ENCODE results near the gene MCF2. TPM values are rescaled to one million over a fixed set of nuclear protein-coding genes. Genes with fewer than 3 reads are reported as not detected.

Gene MCF2
- total RNA-seq, 2 experiments from 2014 or later = 0.89 to 1.1 TPM

DNA sequence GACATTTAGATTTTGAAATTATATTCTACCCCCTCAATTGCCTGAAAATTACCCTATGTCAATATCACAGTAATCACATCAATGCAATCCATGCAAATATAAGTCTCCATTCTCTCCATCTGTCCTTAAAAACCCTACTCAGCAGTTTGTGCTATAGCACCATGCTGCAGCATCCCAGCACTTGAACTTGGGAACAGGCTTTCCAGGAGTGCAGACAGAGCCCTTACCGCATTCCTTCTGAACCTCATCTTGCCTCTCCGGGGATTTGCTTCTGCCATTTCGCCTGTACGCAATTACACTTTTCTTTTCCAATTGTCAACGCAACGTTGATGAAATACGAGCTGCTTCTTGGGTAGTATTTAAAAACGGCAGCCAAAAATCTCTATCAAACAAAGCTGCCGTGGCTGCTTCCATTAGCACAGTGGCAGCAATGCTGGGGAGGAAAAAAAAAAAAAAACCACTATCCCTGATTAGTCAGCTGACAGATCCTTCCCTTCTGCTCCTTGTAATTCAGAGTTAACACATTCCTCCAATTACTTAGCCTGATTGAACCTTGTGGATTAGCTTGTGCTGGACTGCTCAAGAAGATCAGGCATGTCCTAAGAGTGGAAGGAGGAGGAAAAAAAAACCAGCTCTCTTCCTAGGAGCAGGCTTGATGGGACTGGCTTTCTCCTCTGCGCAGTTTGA lies 65.6 kb downstream of the MCF2 start:
- no peaks in the 10 kb centered on the region for H3K9me3 ChIP-seq (ENCODE audit: control insufficient read depth in 1 of 2, insufficient read depth in 1 of 2, low read length in 2 of 2)
- no peaks in the 10 kb centered on the region for H3K4me1 Mint-ChIP-seq (ENCODE audit: low read depth)
- no peak overlapping the region for H3K27ac Mint-ChIP-seq
- H3K36me3 ChIP-seq (ENCODE audit: insufficient read depth, low read length) = no peaks in the 10 kb centered on the region
- POLR2A ChIA-PET = no interaction called here
- CTCF ChIA-PET = no interaction called here
- H3K27me3 Mint-ChIP-seq = no peaks in the 10 kb centered on the region
- no peaks in the 10 kb centered on the region for H3K36me3 Mint-ChIP-seq (ENCODE audit: low read depth)
- TF ChIP-seq, protein P1, sequence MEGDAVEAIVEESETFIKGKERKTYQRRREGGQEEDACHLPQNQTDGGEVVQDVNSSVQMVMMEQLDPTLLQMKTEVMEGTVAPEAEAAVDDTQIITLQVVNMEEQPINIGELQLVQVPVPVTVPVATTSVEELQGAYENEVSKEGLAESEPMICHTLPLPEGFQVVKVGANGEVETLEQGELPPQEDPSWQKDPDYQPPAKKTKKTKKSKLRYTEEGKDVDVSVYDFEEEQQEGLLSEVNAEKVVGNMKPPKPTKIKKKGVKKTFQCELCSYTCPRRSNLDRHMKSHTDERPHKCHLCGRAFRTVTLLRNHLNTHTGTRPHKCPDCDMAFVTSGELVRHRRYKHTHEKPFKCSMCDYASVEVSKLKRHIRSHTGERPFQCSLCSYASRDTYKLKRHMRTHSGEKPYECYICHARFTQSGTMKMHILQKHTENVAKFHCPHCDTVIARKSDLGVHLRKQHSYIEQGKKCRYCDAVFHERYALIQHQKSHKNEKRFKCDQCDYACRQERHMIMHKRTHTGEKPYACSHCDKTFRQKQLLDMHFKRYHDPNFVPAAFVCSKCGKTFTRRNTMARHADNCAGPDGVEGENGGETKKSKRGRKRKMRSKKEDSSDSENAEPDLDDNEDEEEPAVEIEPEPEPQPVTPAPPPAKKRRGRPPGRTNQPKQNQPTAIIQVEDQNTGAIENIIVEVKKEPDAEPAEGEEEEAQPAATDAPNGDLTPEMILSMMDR (IDR thresholded peaks at IDR 0.05) = no peak
- no peak overlapping the region for H3K4me3 Mint-ChIP-seq
- intact Hi-C loops (cut with DNase I, micrococcal nuclease) = no loop called here
- H3K27ac ChIP-seq (ENCODE audit: low read depth in 1 of 2, low read length in 2 of 2) = no peak overlapping the region
- H3K4me3 ChIP-seq (ENCODE audit: low read length) = no peak overlapping the region
- no peaks in the 10 kb centered on the region for H3K27me3 ChIP-seq (ENCODE audit: control insufficient read depth in 1 of 2, insufficient read depth in 2 of 2, low read length in 2 of 2)
- no peaks in the 10 kb centered on the region for H3K9me3 Mint-ChIP-seq
- DNase-seq = no peak
- ATAC-seq (ENCODE audit: poor library complexity) = no peak
- no peaks in the 10 kb centered on the region for H3K4me1 ChIP-seq (ENCODE audit: insufficient read depth, low read length)

GRCh38 chrX:139640259-139640658 lies 67.7 kb downstream of the MCF2 start:
- H3K4me1 ChIP-seq (ENCODE audit: insufficient read depth, low read length) = no peaks in the 10 kb centered on the region
- H3K27ac ChIP-seq (ENCODE audit: low read depth in 1 of 2, low read length in 2 of 2) = no peak overlapping the region
- no peaks in the 10 kb centered on the region for H3K27me3 ChIP-seq (ENCODE audit: control insufficient read depth in 1 of 2, insufficient read depth in 2 of 2, low read length in 2 of 2)
- Mint-ChIP-seq H3K27ac (no peak overlapping the region), H3K4me3 (no peak overlapping the region), H3K27me3 (no peaks in the 10 kb centered on the region), H3K9me3 (no peaks in the 10 kb centered on the region), H3K4me1 (ENCODE audit: low read depth) (no peaks in the 10 kb centered on the region), H3K36me3 (ENCODE audit: low read depth) (no peaks in the 10 kb centered on the region)
- no peak for DNase-seq
- intact Hi-C loops (cut with DNase I, micrococcal nuclease) = no loop called here
- no peaks in the 10 kb centered on the region for H3K9me3 ChIP-seq (ENCODE audit: control insufficient read depth in 1 of 2, insufficient read depth in 1 of 2, low read length in 2 of 2)
- no peaks in the 10 kb centered on the region for H3K36me3 ChIP-seq (ENCODE audit: insufficient read depth, low read length)
- ChIA-PET POLR2A (no interaction called here), CTCF (no interaction called here)
- H3K4me3 ChIP-seq (ENCODE audit: low read length) = no peak overlapping the region
- ATAC-seq (ENCODE audit: poor library complexity) = no peak
- TF ChIP-seq, protein P1 (IDR thresholded peaks at IDR 0.05) = no peak

DNA sequence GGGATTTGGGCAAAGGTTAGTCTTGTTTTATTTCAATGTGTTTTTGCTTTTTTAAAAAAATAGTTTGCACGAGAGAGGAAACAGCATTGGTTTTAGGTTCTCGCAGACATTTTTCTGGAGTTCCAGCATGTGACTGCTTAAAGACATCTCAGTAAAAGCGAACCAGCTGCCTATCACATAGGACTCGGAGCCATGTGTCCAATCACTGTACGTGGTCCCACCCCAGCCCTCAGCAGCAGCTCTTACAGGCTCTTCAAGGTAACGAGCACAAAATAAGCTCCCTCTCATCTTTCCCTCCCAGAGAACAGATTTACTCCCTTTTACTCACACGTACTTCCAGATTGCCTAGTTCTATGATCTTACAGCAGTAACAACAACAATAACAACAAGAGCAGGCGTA lies 68.7 kb downstream of the MCF2 start:
- ATAC-seq (ENCODE audit: poor library complexity) (no peak), DNase-seq (no peak)
- intact Hi-C loops (cut with DNase I, micrococcal nuclease) = no loop called here
- no peak overlapping the region for H3K4me3 Mint-ChIP-seq
- no peaks in the 10 kb centered on the region for H3K36me3 Mint-ChIP-seq (ENCODE audit: low read depth)
- Histone ChIP-seq H3K4me3 (ENCODE audit: low read length) (no peak overlapping the region), H3K4me1 (ENCODE audit: insufficient read depth, low read length) (no peaks in the 10 kb centered on the region), H3K36me3 (ENCODE audit: insufficient read depth, low read length) (no peaks in the 10 kb centered on the region), H3K9me3 (ENCODE audit: control insufficient read depth in 1 of 2, insufficient read depth in 1 of 2, low read length in 2 of 2) (no peaks in the 10 kb centered on the region), H3K27me3 (ENCODE audit: control insufficient read depth in 1 of 2, insufficient read depth in 2 of 2, low read length in 2 of 2) (no peaks in the 10 kb centered on the region), H3K27ac (ENCODE audit: low read depth in 1 of 2, low read length in 2 of 2) (no peak overlapping the region)
- H3K9me3 Mint-ChIP-seq = no peaks in the 10 kb centered on the region
- no peaks in the 10 kb centered on the region for H3K27me3 Mint-ChIP-seq
- no peak overlapping the region for H3K27ac Mint-ChIP-seq
- CTCF ChIA-PET = no interaction called here
- POLR2A ChIA-PET = no interaction called here
- TF ChIP-seq, protein P1 (IDR thresholded peaks at IDR 0.05) = no peak
- no peaks in the 10 kb centered on the region for H3K4me1 Mint-ChIP-seq (ENCODE audit: low read depth)

Measured in CD4-positive, alpha-beta T cell (primary cell).